Measurements from ENCODE around the gene CST7. TPM values are rescaled to one million over a fixed set of nuclear protein-coding genes. Genes with fewer than 3 reads are reported as not detected.
"Not testable (repeated sequence)": the region's sequence is repeated elsewhere in the genome, so short reads cannot be mapped to it uniquely, and the experiment has no call there.

Gene CST7
- total RNA-seq, 1 donor from 2014 or later = 11.7 TPM

GRCh38 chr20:24943196-24943595, 5.9 kb upstream of the CST7 start:
- ATAC-seq (no peak), DNase-seq (no peak)
- no peak for TF ChIP-seq CTCF (IDR thresholded peaks at IDR 0.05)
- intact Hi-C loops (cut with DNase I) = no loop called here
- Histone ChIP-seq H3K27ac (no peak overlapping the region), H3K9me3 (peaks cover 12% of the 10 kb centered on the region), H3K4me3 (no peak overlapping the region), H3K27me3 (ENCODE audit: low read depth) (no peaks in the 10 kb centered on the region), H3K36me3 (no peaks in the 10 kb centered on the region), H3K4me1 (no peaks in the 10 kb centered on the region)

GRCh38 chr20:24943731-24944130, 5.3 kb upstream of the CST7 start:
- ATAC-seq = no peak

GRCh38 chr20:24946376-24946775, 2.7 kb upstream of the CST7 start:
- ATAC-seq; DNase-seq; H3K4me1 ChIP-seq; H3K36me3 ChIP-seq; H3K27ac ChIP-seq; H3K27me3 ChIP-seq (ENCODE audit: low read depth); H3K9me3 ChIP-seq; intact Hi-C loops (cut with DNase I); H3K4me3 ChIP-seq: not testable (repeated sequence)

More at GRCh38 chr20:24943731-24944130, 5.3 kb upstream of the CST7 start:
- Histone ChIP-seq H3K4me1 (no peaks in the 10 kb centered on the region), H3K9me3 (peaks cover 12% of the 10 kb centered on the region), H3K4me3 (no peak overlapping the region), H3K36me3 (no peaks in the 10 kb centered on the region), H3K27ac (no peak overlapping the region), H3K27me3 (ENCODE audit: low read depth) (no peaks in the 10 kb centered on the region)
- intact Hi-C loops (cut with DNase I) = no loop called here
- no peak for TF ChIP-seq CTCF (IDR thresholded peaks at IDR 0.05)
- DNase-seq = no peak

GRCh38 chr20:24948396-24948938, 602 bp upstream of the CST7 start:
- H3K27me3 ChIP-seq (ENCODE audit: low read depth); intact Hi-C loops (cut with DNase I); H3K4me1 ChIP-seq; H3K27ac ChIP-seq; H3K36me3 ChIP-seq; DNase-seq; H3K4me3 ChIP-seq; ATAC-seq; H3K9me3 ChIP-seq: not testable (repeated sequence)

GRCh38 chr20:24949756-24950127, 673 bp downstream of the CST7 start:
- ATAC-seq (peak; percentile 25), DNase-seq (no peak)
- H3K27ac ChIP-seq = peak overlapping the region; percentile 76
- intact Hi-C loops (cut with DNase I) = no loop called here
- peaks cover 9% of the 10 kb centered on the region for H3K27me3 ChIP-seq (ENCODE audit: low read depth)
- H3K4me3 ChIP-seq = peak overlapping the region; percentile 39
- no peak for TF ChIP-seq CTCF (IDR thresholded peaks at IDR 0.05)
- H3K36me3 ChIP-seq = no peaks in the 10 kb centered on the region
- H3K4me1 ChIP-seq = peaks cover 5% of the 10 kb centered on the region
- H3K9me3 ChIP-seq = peaks cover 6% of the 10 kb centered on the region

GRCh38 chr20:24950128-24950835, 1.2 kb downstream of the CST7 start:
- no peaks in the 10 kb centered on the region for H3K36me3 ChIP-seq
- peaks cover 5% of the 10 kb centered on the region for H3K4me1 ChIP-seq
- H3K9me3 ChIP-seq = peaks cover 6% of the 10 kb centered on the region
- ATAC-seq = peak; percentile 2 to 13
- no peak for DNase-seq
- intact Hi-C loops (cut with DNase I) = no loop called here
- H3K27me3 ChIP-seq (ENCODE audit: low read depth) = peaks cover 9% of the 10 kb centered on the region
- TF ChIP-seq CTCF (IDR thresholded peaks at IDR 0.05) = no peak
- H3K4me3 ChIP-seq = peak overlapping the region; percentile 39
- peak overlapping the region; percentile 76 for H3K27ac ChIP-seq

Data from lower lobe of right lung (tissue), 2 donors.